HepG2 (cell line): Measurements from ENCODE around the gene CSNK1D. TPM values are rescaled to one million over a fixed set of nuclear protein-coding genes. Genes with fewer than 3 reads are reported as not detected.
A peak's percentile ranks its signal among the peaks of the same experiment; 100 is the strongest.

Experiments used
- CBX2 ChIP-seq, 2 experiments: fragments of 200-600 bp in 1 of 2; sonication (generic); formaldehyde crosslinking in 1 of 2; IDR thresholded peaks; 2 replicates each; pipeline versions ENCODE4 v1.7.0 to v1.8.1; 2018 to 2022; ENCODE audit warnings: low read depth in 2 of 2, low read length in 1 of 2, mild to moderate bottlenecking in 1 of 2, missing genetic modification reagents in 1 of 2
- ETV5 ChIP-seq: IDR thresholded peaks from 2 replicates; pipeline ENCODE4 v1.6.1; 2018; ENCODE audit warnings: missing biosample characterization, missing genetic modification reagents, inconsistent platforms, borderline replicate concordance
- FOXP1 ChIP-seq, 2 experiments: fragments of 450-650 bp in 1 of 2; IDR thresholded peaks; 2 replicates each; pipeline ENCODE4 v1.6.1; 2017 to 2018; ENCODE audit warnings: antibody characterized with exemption in 1 of 2
- GZF1 ChIP-seq: sonication (generic); formaldehyde crosslinking; IDR thresholded peaks from 2 replicates; pipeline ENCODE4 v1.5.1; 2020; ENCODE audit warnings: mild to moderate bottlenecking, missing genetic modification reagents
- PCBP2 ChIP-seq: fragments of 200-400 bp; formaldehyde crosslinking; optimal IDR thresholded peaks from 2 replicates; pipeline ENCODE3; 2018; ENCODE audit warnings: low read length, low read depth; ENCODE audit not compliant: poor library complexity, severe bottlenecking
- POLR2AphosphoS5 ChIP-seq: IDR thresholded peaks from 2 replicates; pipeline ENCODE4 v1.6.1; 2012; ENCODE audit warnings: low read depth, low read length
- SRSF9 ChIP-seq: fragments of 200-400 bp; formaldehyde crosslinking; IDR thresholded peaks from 2 replicates; pipeline ENCODE4 v1.6.1; 2018; ENCODE audit warnings: borderline replicate concordance, mild to moderate bottlenecking, low read depth, low read length; ENCODE audit not compliant: insufficient read depth, poor library complexity, severe bottlenecking
- ZNF224 ChIP-seq: sonication (generic); formaldehyde crosslinking; IDR thresholded peaks from 2 replicates; pipeline ENCODE4 v1.5.0; 2020; ENCODE audit warnings: mild to moderate bottlenecking, missing genetic modification reagents
- ZNF317 ChIP-seq: sonication (generic); formaldehyde crosslinking; IDR thresholded peaks from 2 replicates; pipeline ENCODE4 v1.5.0; 2020; ENCODE audit warnings: mild to moderate bottlenecking, missing genetic modification reagents
- ZNF432 ChIP-seq: sonication (generic); formaldehyde crosslinking; IDR thresholded peaks from 2 replicates; pipeline ENCODE4 v1.5.0; 2020; ENCODE audit warnings: missing genetic modification reagents, mild to moderate bottlenecking, borderline replicate concordance
- ZNF547 ChIP-seq: sonication (generic); formaldehyde crosslinking; IDR thresholded peaks from 2 replicates; pipeline ENCODE4 v1.5.1; 2020; ENCODE audit warnings: mild to moderate bottlenecking, missing genetic modification reagents
- ZNF782 ChIP-seq: sonication (generic); formaldehyde crosslinking; IDR thresholded peaks from 2 replicates; pipeline ENCODE4 v1.4.0; 2020; ENCODE audit warnings: missing genetic modification reagents, mild to moderate bottlenecking, borderline replicate concordance
- polyA plus RNA-seq, 8 experiments: library from polyadenylated mRNA; depleted of rRNA in 3 of 8; stranded (reverse) in 7 of 8; unstranded in 1 of 8; fragments of >200 nt; fragmentation: Illumina TruSeq in 4 of 8; extraction: Trizol in 4 of 8; gene quantifications; 2 replicates each; pipeline versions ENCODE4 v1.2.1 to v1.2.3, GENCODE V29; 2011 to 2016; ENCODE audit warnings: low read depth in 4 of 8, missing spikeins in 1 of 8, mixed read lengths in 1 of 8; ENCODE audit not compliant: insufficient read depth in 1 of 8
- total RNA-seq, 5 experiments: library from RNA; depleted of rRNA; stranded (reverse); fragments of >200 nt; fragmentation: Illumina TruSeq; extraction: Trizol; gene quantifications; 2 replicates each; pipeline ENCODE4 v1.2.3, GENCODE V29; 2016; ENCODE audit warnings: low read depth in 1 of 5
- TF ChIP-seq, protein P1 (sequence below): sonication (generic); formaldehyde crosslinking; conservative IDR thresholded peaks from 2 replicates; pipeline ENCODE4 v1.8.0; 2022; ENCODE audit warnings: mild to moderate bottlenecking, moderate library complexity, missing genetic modification reagents
- TF ChIP-seq, protein P2 (sequence below): sonication (generic); formaldehyde crosslinking; IDR thresholded peaks from 2 replicates; pipeline ENCODE4 v1.4.0; 2020; ENCODE audit warnings: missing genetic modification reagents
- TF ChIP-seq, protein P3 (sequence below): sonication (generic); formaldehyde crosslinking; IDR thresholded peaks from 2 replicates; pipeline ENCODE4 v1.4.0; 2020; ENCODE audit warnings: missing genetic modification reagents; ENCODE audit errors: not compliant biosample characterization
- TF ChIP-seq, protein P4 (sequence below): sonication (generic); formaldehyde crosslinking; IDR thresholded peaks from 2 replicates; pipeline ENCODE4 v1.4.0; 2020; ENCODE audit warnings: mild to moderate bottlenecking, missing genetic modification reagents
- TF ChIP-seq, protein P5 (sequence below): sonication (generic); formaldehyde crosslinking; IDR thresholded peaks from 2 replicates; pipeline ENCODE4 v1.9.0; 2021; ENCODE audit warnings: missing genetic modification reagents, mild to moderate bottlenecking, borderline replicate concordance
- TF ChIP-seq, protein P6 (sequence below): sonication (generic); formaldehyde crosslinking; IDR thresholded peaks from 2 replicates; pipeline ENCODE4 v1.5.0; 2020; ENCODE audit warnings: missing genetic modification reagents, mild to moderate bottlenecking, borderline replicate concordance

The CSNK1D gene
- total and polyA plus RNA-seq, 2 of the 13 experiments (the other 11 are each of a cell fraction or from before 2014, with no cell fraction given): 31.5 to 128 TPM

DNA sequence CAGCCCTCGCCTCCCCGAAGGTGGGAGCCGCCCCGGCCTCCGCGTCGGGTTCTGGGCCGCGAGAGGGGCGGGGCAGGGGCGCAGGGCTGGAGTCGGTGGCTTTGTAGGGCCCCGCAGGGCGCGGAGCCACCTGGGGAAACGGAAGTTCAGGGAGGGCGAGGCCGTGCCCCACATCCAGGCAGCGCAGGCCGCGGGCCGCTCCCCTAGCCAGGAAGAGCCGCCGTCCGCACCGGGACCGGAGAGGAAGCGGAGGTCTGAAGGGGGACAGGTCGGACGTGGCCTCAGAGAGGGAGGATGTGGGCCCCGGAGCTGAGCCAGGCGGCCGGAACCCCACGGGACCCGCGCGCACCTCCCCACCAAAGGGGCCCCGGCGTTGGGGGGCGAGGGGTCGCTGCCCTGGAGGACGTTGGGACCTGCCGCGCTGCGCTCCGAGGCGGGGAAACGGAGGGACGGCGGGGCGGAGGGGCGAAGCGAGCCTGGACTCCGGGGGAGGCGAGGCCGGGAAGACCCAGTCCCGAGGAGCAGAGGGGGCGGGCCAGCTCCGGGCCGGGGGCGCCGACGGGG, 45.1 kb downstream of the CSNK1D start (continued):
- TF ChIP-seq, protein P1, sequence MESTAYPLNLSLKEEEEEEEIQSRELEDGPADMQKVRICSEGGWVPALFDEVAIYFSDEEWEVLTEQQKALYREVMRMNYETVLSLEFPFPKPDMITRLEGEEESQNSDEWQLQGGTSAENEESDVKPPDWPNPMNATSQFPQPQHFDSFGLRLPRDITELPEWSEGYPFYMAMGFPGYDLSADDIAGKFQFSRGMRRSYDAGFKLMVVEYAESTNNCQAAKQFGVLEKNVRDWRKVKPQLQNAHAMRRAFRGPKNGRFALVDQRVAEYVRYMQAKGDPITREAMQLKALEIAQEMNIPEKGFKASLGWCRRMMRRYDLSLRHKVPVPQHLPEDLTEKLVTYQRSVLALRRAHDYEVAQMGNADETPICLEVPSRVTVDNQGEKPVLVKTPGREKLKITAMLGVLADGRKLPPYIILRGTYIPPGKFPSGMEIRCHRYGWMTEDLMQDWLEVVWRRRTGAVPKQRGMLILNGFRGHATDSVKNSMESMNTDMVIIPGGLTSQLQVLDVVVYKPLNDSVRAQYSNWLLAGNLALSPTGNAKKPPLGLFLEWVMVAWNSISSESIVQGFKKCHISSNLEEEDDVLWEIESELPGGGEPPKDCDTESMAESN (CRISPR knock-in tag): 0 out of 2 replicates have a peak, but pooled peaks have one; percentile 51
- TF ChIP-seq ETV5 (CRISPR knock-in tag) (peak; percentile 72), PCBP2 (no peak), ZNF432 (no peak), ZNF317 (CRISPR knock-in tag) (no peak), ZNF782 (CRISPR knock-in tag) (no peak), GZF1 (CRISPR knock-in tag) (no peak), ZNF547 (CRISPR knock-in tag) (no peak; the same call in 1 of the 2 replicates), CBX2 (IDR thresholded peaks at IDR 0.05; ENCODE audit: low read depth, low read length) (no peak), CBX2 (CRISPR knock-in tag; IDR thresholded peaks at IDR 0.05; ENCODE audit: low read depth) (no peak), SRSF9 (no peak), ZNF224 (0 out of 2 replicates have a peak, but pooled peaks have one; percentile 64), POLR2AphosphoS5 (no peak), FOXP1 (IDR thresholded peaks at IDR 0.05) (no peak), FOXP1 (CRISPR knock-in tag; IDR thresholded peaks at IDR 0.05) (no peak)
- TF ChIP-seq, protein P2, sequence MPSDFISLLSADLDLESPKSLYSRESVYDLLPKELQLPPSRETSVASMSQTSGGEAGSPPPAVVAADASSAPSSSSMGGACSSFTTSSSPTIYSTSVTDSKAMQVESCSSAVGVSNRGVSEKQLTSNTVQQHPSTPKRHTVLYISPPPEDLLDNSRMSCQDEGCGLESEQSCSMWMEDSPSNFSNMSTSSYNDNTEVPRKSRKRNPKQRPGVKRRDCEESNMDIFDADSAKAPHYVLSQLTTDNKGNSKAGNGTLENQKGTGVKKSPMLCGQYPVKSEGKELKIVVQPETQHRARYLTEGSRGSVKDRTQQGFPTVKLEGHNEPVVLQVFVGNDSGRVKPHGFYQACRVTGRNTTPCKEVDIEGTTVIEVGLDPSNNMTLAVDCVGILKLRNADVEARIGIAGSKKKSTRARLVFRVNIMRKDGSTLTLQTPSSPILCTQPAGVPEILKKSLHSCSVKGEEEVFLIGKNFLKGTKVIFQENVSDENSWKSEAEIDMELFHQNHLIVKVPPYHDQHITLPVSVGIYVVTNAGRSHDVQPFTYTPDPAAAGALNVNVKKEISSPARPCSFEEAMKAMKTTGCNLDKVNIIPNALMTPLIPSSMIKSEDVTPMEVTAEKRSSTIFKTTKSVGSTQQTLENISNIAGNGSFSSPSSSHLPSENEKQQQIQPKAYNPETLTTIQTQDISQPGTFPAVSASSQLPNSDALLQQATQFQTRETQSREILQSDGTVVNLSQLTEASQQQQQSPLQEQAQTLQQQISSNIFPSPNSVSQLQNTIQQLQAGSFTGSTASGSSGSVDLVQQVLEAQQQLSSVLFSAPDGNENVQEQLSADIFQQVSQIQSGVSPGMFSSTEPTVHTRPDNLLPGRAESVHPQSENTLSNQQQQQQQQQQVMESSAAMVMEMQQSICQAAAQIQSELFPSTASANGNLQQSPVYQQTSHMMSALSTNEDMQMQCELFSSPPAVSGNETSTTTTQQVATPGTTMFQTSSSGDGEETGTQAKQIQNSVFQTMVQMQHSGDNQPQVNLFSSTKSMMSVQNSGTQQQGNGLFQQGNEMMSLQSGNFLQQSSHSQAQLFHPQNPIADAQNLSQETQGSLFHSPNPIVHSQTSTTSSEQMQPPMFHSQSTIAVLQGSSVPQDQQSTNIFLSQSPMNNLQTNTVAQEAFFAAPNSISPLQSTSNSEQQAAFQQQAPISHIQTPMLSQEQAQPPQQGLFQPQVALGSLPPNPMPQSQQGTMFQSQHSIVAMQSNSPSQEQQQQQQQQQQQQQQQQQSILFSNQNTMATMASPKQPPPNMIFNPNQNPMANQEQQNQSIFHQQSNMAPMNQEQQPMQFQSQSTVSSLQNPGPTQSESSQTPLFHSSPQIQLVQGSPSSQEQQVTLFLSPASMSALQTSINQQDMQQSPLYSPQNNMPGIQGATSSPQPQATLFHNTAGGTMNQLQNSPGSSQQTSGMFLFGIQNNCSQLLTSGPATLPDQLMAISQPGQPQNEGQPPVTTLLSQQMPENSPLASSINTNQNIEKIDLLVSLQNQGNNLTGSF (CRISPR knock-in tag): no peak; the same call in 1 of the 2 replicates
- TF ChIP-seq, protein P3, sequence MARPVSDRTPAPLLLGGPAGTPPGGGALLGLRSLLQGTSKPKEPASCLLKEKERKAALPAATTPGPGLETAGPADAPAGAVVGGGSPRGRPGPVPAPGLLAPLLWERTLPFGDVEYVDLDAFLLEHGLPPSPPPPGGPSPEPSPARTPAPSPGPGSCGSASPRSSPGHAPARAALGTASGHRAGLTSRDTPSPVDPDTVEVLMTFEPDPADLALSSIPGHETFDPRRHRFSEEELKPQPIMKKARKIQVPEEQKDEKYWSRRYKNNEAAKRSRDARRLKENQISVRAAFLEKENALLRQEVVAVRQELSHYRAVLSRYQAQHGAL: no peak
- TF ChIP-seq, protein P4, sequence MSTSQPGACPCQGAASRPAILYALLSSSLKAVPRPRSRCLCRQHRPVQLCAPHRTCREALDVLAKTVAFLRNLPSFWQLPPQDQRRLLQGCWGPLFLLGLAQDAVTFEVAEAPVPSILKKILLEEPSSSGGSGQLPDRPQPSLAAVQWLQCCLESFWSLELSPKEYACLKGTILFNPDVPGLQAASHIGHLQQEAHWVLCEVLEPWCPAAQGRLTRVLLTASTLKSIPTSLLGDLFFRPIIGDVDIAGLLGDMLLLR (CRISPR knock-in tag): no peak
- TF ChIP-seq, protein P5, sequence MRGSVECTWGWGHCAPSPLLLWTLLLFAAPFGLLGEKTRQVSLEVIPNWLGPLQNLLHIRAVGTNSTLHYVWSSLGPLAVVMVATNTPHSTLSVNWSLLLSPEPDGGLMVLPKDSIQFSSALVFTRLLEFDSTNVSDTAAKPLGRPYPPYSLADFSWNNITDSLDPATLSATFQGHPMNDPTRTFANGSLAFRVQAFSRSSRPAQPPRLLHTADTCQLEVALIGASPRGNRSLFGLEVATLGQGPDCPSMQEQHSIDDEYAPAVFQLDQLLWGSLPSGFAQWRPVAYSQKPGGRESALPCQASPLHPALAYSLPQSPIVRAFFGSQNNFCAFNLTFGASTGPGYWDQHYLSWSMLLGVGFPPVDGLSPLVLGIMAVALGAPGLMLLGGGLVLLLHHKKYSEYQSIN: no peak
- TF ChIP-seq, protein P6, sequence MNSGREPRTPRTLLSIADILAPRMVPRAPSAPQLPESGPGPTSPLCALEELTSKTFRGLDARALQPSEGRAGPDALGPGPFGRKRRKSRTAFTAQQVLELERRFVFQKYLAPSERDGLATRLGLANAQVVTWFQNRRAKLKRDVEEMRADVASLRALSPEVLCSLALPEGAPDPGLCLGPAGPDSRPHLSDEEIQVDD (CRISPR knock-in tag): peak; percentile 93; the same call in 1 of the 2 replicates
